Activated effector memory CD4-positive, alpha-beta T cell treated with anti-CD3 and anti-CD28 coated beads, Interleukin-2, amount 50 U/mL, for 16 hours (primary cell): ENCODE results near the gene ATP7A.
"Not testable (repeated sequence)": the region's sequence is repeated elsewhere in the genome, so short reads cannot be mapped to it uniquely, and the experiment has no call there.

ENCODE experiments used
- DNase-seq: peaks from one replicate; pipeline ENCODE4 v3.0.0-alpha.2; 2020

The ATP7A gene

GRCh38 chrX:77910108-77910840 lies at the start of gene ATP7A:
ATP7A (plus strand) TSS chrX:77910693; CDS start chrX:77971642, 60,949 bp downstream.
- DNase-seq, result peak; percentile 96

- DNase-seq, result no peak
Observed at GRCh38 chrX:77875372-77875771, 35.1 kb upstream of the ATP7A start.

- DNase-seq, result not testable (repeated sequence)
Observed at GRCh38 chrX:77881418-77881817, 29.1 kb upstream of the ATP7A start.

GRCh38 chrX:77892887-77893286 lies 17.6 kb upstream of the ATP7A start:
- DNase-seq, result no peak

GRCh38 chrX:77893713-77894112 lies 16.8 kb upstream of the ATP7A start:
- no peak for DNase-seq

- peak; percentile 95 for DNase-seq
Observed at GRCh38 chrX:77894921-77895886, 15.3 kb upstream of the ATP7A start, which contains the start of gene MAGT1. MAGT1 (minus strand) TSS chrX:77895435; CDS start chrX:77895410, 25 bp downstream.

GRCh38 chrX:77899081-77899828 lies 11.2 kb upstream of the ATP7A start, which contains the start of gene COX7B:
COX7B (plus strand) TSS chrX:77899468; CDS start chrX:77899554, 86 bp downstream.
- DNase-seq, result peak; percentile 79

GRCh38 chrX:77900688-77901087 lies 9.8 kb upstream of the ATP7A start:
- no peak for DNase-seq

GRCh38 chrX:77901506-77901905 lies 9.0 kb upstream of the ATP7A start:
- no peak for DNase-seq

GRCh38 chrX:77917294-77917933 lies 6.9 kb downstream of the ATP7A start:
- no peak for DNase-seq

GRCh38 chrX:77918568-77918967 lies 8.1 kb downstream of the ATP7A start:
- no peak for DNase-seq

GRCh38 chrX:77919370-77919769 lies 8.9 kb downstream of the ATP7A start:
- DNase-seq, result not testable (repeated sequence)

GRCh38 chrX:77922787-77923186 lies 12.3 kb downstream of the ATP7A start:
- no peak for DNase-seq

GRCh38 chrX:77924320-77924859 lies 13.9 kb downstream of the ATP7A start:
- DNase-seq, result no peak

- no peak for DNase-seq
Observed at GRCh38 chrX:77925764-77926163, 15.3 kb downstream of the ATP7A start.

GRCh38 chrX:77930581-77930980 lies 20.1 kb downstream of the ATP7A start:
- no peak for DNase-seq

GRCh38 chrX:77935886-77936285 lies 25.4 kb downstream of the ATP7A start:
- DNase-seq, result no peak

- DNase-seq, result no peak
Observed at GRCh38 chrX:77936299-77936698, 25.8 kb downstream of the ATP7A start.

- no peak for DNase-seq
Observed at GRCh38 chrX:77937291-77937690, 26.8 kb downstream of the ATP7A start.

- DNase-seq, result no peak
Observed at GRCh38 chrX:77938083-77938680, 27.7 kb downstream of the ATP7A start.

- not testable (repeated sequence) for DNase-seq
Observed at GRCh38 chrX:77945031-77945430, 34.5 kb downstream of the ATP7A start.
